Measurements from ENCODE around the gene CASP6.

GRCh38 chr4:109691411-109691920 is 11.8 kb downstream of the CASP6 start:
- TF ChIP-seq, protein P1, sequence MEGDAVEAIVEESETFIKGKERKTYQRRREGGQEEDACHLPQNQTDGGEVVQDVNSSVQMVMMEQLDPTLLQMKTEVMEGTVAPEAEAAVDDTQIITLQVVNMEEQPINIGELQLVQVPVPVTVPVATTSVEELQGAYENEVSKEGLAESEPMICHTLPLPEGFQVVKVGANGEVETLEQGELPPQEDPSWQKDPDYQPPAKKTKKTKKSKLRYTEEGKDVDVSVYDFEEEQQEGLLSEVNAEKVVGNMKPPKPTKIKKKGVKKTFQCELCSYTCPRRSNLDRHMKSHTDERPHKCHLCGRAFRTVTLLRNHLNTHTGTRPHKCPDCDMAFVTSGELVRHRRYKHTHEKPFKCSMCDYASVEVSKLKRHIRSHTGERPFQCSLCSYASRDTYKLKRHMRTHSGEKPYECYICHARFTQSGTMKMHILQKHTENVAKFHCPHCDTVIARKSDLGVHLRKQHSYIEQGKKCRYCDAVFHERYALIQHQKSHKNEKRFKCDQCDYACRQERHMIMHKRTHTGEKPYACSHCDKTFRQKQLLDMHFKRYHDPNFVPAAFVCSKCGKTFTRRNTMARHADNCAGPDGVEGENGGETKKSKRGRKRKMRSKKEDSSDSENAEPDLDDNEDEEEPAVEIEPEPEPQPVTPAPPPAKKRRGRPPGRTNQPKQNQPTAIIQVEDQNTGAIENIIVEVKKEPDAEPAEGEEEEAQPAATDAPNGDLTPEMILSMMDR (IDR thresholded peaks at IDR 0.05) = no peak
- no peak for TF ChIP-seq EZH2 (IDR thresholded peaks at IDR 0.05; ENCODE audit: borderline replicate concordance, insufficient read depth, low read depth, low read length, poor library complexity, severe bottlenecking)
